GM12878 (cell line): ENCODE data around the gene EDN3. TPM values are rescaled to one million over a fixed set of nuclear protein-coding genes. Genes with fewer than 3 reads are reported as not detected.

Experiments used
- ATAC-seq: fragments of 200-7000 bp; cut with Tn5 transposase; 3 replicates; pipeline ENCODE4 v1.9.1; 2020; ENCODE audit warnings: mild to moderate bottlenecking, moderate library complexity
- BruUV-seq: library from RNA; stranded (reverse); fragments of 400-500 nt; replicated peaks from 2 replicates; lab custom pipeline; 2021; lab: Mats Ljungman, UMichigan
- CTCF ChIA-PET: fragments of 300-600 bp; sonication (Branson Sonifier 250); formaldehyde crosslinking; extraction: SDS; loops from one replicate; lab custom pipeline; 2021; ENCODE audit warnings: inconsistent platforms; lab: Yijun Ruan, JAX
- POLR2A ChIA-PET: fragments of 350-600 bp; formaldehyde crosslinking; extraction: SDS; loops from one replicate; lab custom pipeline; 2021; ENCODE audit warnings: inconsistent platforms; lab: Charles Lee
- RAD21 ChIA-PET: fragments of 300-600 bp; sonication (Branson Sonifier 250); formaldehyde crosslinking; loops from one replicate; lab custom pipeline; 2023; ENCODE audit warnings: antibody characterized with exemption; ENCODE audit not compliant: unreplicated experiment; lab: Charles Lee
- SMC1A ChIA-PET: fragments of 300-600 bp; sonication (Branson Sonifier 250); formaldehyde crosslinking; loops from one replicate; lab custom pipeline; 2023; ENCODE audit not compliant: unreplicated experiment, uncharacterized antibody; lab: Charles Lee
- DNase-seq: peaks from one replicate; pipeline ENCODE4 v3.0.0-alpha.2; 2011; ENCODE audit warnings: low read depth, low spot score
- FAIRE-seq: peaks from 3 replicates; lab custom pipeline; 2011; peaks lifted over from hg19 to GRCh38; lab: Jason Lieb, UNC
- H2AFZ ChIP-seq: 2 replicates; pipeline ENCODE4 v1.6.0; 2011; ENCODE audit warnings: low read depth, low read length, control low read depth; ENCODE audit not compliant: control insufficient read depth
- H3K27ac ChIP-seq: 2 replicates; pipeline ENCODE4 v1.5.1; 2011; ENCODE audit warnings: control low read depth; ENCODE audit not compliant: control insufficient read depth, insufficient read depth
- H3K27me3 ChIP-seq, 2 experiments: replicated peaks in 1 of 2; 2 replicates each; pipeline versions ENCODE4 v1.6.0 to v1.6.1; 2011; ENCODE audit warnings: low read length in 1 of 2; ENCODE audit not compliant: control insufficient read depth in 2 of 2, insufficient read depth in 2 of 2
- H3K36me3 ChIP-seq, 2 experiments: 2 replicates each; pipeline ENCODE4 v1.5.1; 2011; ENCODE audit warnings: low read length in 1 of 2; ENCODE audit not compliant: control insufficient read depth in 2 of 2, insufficient read depth in 2 of 2
- H3K4me1 ChIP-seq: 2 replicates; pipeline ENCODE4 v1.6.1; 2011; ENCODE audit warnings: mild to moderate bottlenecking, low read length, moderate library complexity, mixed read lengths; ENCODE audit not compliant: control insufficient read depth, insufficient read depth
- H3K4me2 ChIP-seq: 2 replicates; pipeline ENCODE4 v1.6.0; 2011; ENCODE audit warnings: control low read depth; ENCODE audit not compliant: control insufficient read depth, insufficient read depth
- H3K4me3 ChIP-seq: fragments of 200-600 bp; sonication (generic); 2 replicates; pipeline ENCODE4 v1.5.1; 2016
- H3K79me2 ChIP-seq: 2 replicates; pipeline ENCODE4 v1.6.0; 2011; ENCODE audit warnings: low read length; ENCODE audit not compliant: control insufficient read depth, insufficient read depth
- H3K9ac ChIP-seq: 2 replicates; pipeline ENCODE4 v1.8.0; 2011; ENCODE audit warnings: low read length, control low read depth, mixed read lengths; ENCODE audit not compliant: control insufficient read depth, insufficient read depth
- H3K9me3 ChIP-seq: replicated peaks from 3 replicates; pipeline ENCODE4 v1.5.1; 2011; ENCODE audit warnings: mild to moderate bottlenecking, low read length; ENCODE audit not compliant: control insufficient read depth, insufficient read depth
- H4K20me1 ChIP-seq: 2 replicates; pipeline ENCODE4 v1.6.0; 2011; ENCODE audit not compliant: control insufficient read depth, insufficient read depth
- BCL11A ChIP-seq: IDR thresholded peaks from 2 replicates; pipeline ENCODE4 v1.6.1; 2011; ENCODE audit warnings: low read depth, low read length
- HDAC6 ChIP-seq: fragments of 200-600 bp; sonication (generic); IDR thresholded peaks from one replicate; pipeline ENCODE4 v1.8.0; 2017; ENCODE audit warnings: antibody characterized with exemption; ENCODE audit not compliant: unreplicated experiment
- MXI1 ChIP-seq: fragments of 150-350 bp; IDR thresholded peaks from 2 replicates; pipeline ENCODE4 v1.6.1; 2011; ENCODE audit warnings: low read depth, mild to moderate bottlenecking, inconsistent platforms, low read length, improper control_type of control experiment
- NBN ChIP-seq: fragments of 450-650 bp; IDR thresholded peaks from 2 replicates; pipeline ENCODE4 v1.6.1; 2016
- PML ChIP-seq: IDR thresholded peaks from 2 replicates; pipeline ENCODE4 v1.6.1; 2012; ENCODE audit warnings: low read length, inconsistent platforms
- POLR2A ChIP-seq: IDR thresholded peaks from 2 replicates; pipeline ENCODE4 v1.6.1; 2011; ENCODE audit warnings: low read depth, mild to moderate bottlenecking, low read length
- POU2F2 ChIP-seq: IDR thresholded peaks from 3 replicates; pipeline ENCODE4 v1.6.1; 2011; ENCODE audit warnings: low read depth, mild to moderate bottlenecking, low read length, borderline replicate concordance
- RELA ChIP-seq: fragments of 450-650 bp; IDR thresholded peaks from 2 replicates; pipeline ENCODE4 v1.8.0; 2014; ENCODE audit warnings: borderline replicate concordance; ENCODE audit not compliant: partially characterized antibody
- YBX1 ChIP-seq: fragments of 450-650 bp; IDR thresholded peaks from 2 replicates; pipeline ENCODE4 v1.6.1; 2016; ENCODE audit warnings: antibody characterized with exemption
- ZSCAN29 ChIP-seq: fragments of 450-650 bp; IDR thresholded peaks from 2 replicates; pipeline ENCODE4 v1.6.1; 2017; ENCODE audit warnings: mild to moderate bottlenecking, moderate library complexity
- WGBS: methylation state at CpG from one replicate; pipeline ENCODE4 v1.1.6; 2016; ENCODE audit warnings: low lambda C conversion rate; ENCODE audit not compliant: insufficient replicate concordance, insufficient coverage; ENCODE audit errors: missing lambda C conversion rate; 5-methylcytosine and 5-hydroxymethylcytosine counted together
- in situ Hi-C: fragments of 300-500 bp; cut with MboI; formaldehyde crosslinking; loops from 9 replicates; pipeline ENCODE4 v1.14.3; 2018; ENCODE audit warnings: mixed read lengths
- intact Hi-C: fragments of 100-400 bp; cut with micrococcal nuclease; formaldehyde crosslinking; loops from one replicate; pipeline ENCODE4 v1.14.2; 2022; ENCODE audit not compliant: unreplicated experiment
- polyA plus RNA-seq, 11 experiments: library from polyadenylated mRNA; depleted of rRNA in 4 of 11; unstranded in 6 of 11; stranded (reverse) in 5 of 11; fragments of >200 nt; fragmentation: Nextera tagmentation in 4 of 11; fragmentation: Illumina TruSeq in 1 of 11; extraction: Ambion mirVana in 4 of 11; extraction: Trizol in 1 of 11; gene quantifications; 1 replicate in 1 of 11; 2 replicates in 10 of 11; pipeline versions ENCODE4 v1.2.1 to v1.2.3, GENCODE V29; 2011 to 2016; ENCODE audit warnings: inconsistent platforms in 2 of 11, missing spikeins in 2 of 11, low read depth in 1 of 11
- total RNA-seq, 4 experiments: library from RNA; depleted of rRNA in 3 of 4; stranded (reverse); fragments of >200 nt in 3 of 4; fragmentation: Illumina TruSeq in 1 of 4; extraction: Trizol in 1 of 4; gene quantifications; 2 replicates each; pipeline versions ENCODE4 v1.2.1 to v1.2.3, GENCODE V29; 2013 to 2021
- TF ChIP-seq, protein P1 (sequence below): fragments of 450-650 bp; IDR thresholded peaks from 2 replicates; pipeline ENCODE4 v1.6.1; 2016; ENCODE audit warnings: mild to moderate bottlenecking
- TF ChIP-seq, protein P2 (sequence below), 3 experiments: IDR thresholded peaks in 2 of 3; conservative IDR thresholded peaks in 1 of 3; 2 replicates each; pipeline ENCODE4 v1.5.1; 2011; ENCODE audit warnings: low read depth in 3 of 3, low read length in 3 of 3, mild to moderate bottlenecking in 3 of 3, control low read depth in 2 of 3, moderate library complexity in 2 of 3, inconsistent platforms in 1 of 3, mixed read lengths in 1 of 3; ENCODE audit not compliant: control insufficient read depth in 2 of 3, insufficient read depth in 1 of 3; ENCODE audit errors: extremely low read depth in 1 of 3

EDN3 gene
- total and polyA plus RNA-seq, 10 of the 15 experiments (the other 5 are each of a cell fraction or from before 2014, with no cell fraction given) = not detected

DNA sequence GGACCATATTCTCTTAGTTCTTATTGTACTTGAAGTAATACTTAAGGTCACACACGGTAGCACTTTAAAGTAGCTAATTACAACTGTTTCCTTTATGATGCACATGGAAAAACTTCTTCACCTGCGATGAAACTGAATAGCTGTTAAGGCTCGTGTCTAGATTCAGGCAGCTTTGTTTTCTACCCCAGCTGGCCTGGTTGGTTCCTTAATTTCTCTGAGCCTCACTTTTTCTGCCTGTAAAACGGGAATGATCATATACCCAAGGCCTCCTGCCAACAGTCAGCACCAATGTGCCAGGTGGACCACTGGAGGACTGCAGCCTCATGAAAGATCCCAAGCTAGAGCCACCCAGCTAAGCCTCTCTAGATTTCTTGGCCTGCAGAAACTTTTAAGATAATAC is 35.0 kb downstream of the EDN3 start:
- SMC1A ChIA-PET = no interaction called here
- ATAC-seq = no peak

More for the DNA sequence above, 35.0 kb downstream of the EDN3 start:
- no peaks in the 10 kb centered on the region for H3K36me3 ChIP-seq
- H3K79me2 ChIP-seq = no peaks in the 10 kb centered on the region
- in situ Hi-C loops = no loop called here
- H4K20me1 ChIP-seq = no peaks in the 10 kb centered on the region
- no peak overlapping the region for H3K4me3 ChIP-seq
- CTCF ChIA-PET = no interaction called here
- H3K27me3 ChIP-seq = peaks cover 5 to 10% of the 10 kb centered on the region in 2 experiments
- POLR2A ChIA-PET = no interaction called here
- no TSS peak for BruUV-seq
- DNase-seq (no peak), FAIRE-seq (no peak)
- intact Hi-C loops = no loop called here
- H3K9me3 ChIP-seq = no peaks in the 10 kb centered on the region
- no peaks in the 10 kb centered on the region for H3K4me1 ChIP-seq
- no peak overlapping the region for H2AFZ ChIP-seq
- no peak overlapping the region for H3K9ac ChIP-seq
- TF ChIP-seq HDAC6 (no peak), PML (no peak), MXI1 (no peak), ZSCAN29 (no peak), YBX1 (no peak), BCL11A (no peak), POLR2A (no peak), RELA (no peak), POU2F2 (no peak), NBN (no peak)
- TF ChIP-seq, protein P1, sequence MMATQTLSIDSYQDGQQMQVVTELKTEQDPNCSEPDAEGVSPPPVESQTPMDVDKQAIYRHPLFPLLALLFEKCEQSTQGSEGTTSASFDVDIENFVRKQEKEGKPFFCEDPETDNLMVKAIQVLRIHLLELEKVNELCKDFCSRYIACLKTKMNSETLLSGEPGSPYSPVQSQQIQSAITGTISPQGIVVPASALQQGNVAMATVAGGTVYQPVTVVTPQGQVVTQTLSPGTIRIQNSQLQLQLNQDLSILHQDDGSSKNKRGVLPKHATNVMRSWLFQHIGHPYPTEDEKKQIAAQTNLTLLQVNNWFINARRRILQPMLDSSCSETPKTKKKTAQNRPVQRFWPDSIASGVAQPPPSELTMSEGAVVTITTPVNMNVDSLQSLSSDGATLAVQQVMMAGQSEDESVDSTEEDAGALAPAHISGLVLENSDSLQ = no peak
- TF ChIP-seq, protein P2, sequence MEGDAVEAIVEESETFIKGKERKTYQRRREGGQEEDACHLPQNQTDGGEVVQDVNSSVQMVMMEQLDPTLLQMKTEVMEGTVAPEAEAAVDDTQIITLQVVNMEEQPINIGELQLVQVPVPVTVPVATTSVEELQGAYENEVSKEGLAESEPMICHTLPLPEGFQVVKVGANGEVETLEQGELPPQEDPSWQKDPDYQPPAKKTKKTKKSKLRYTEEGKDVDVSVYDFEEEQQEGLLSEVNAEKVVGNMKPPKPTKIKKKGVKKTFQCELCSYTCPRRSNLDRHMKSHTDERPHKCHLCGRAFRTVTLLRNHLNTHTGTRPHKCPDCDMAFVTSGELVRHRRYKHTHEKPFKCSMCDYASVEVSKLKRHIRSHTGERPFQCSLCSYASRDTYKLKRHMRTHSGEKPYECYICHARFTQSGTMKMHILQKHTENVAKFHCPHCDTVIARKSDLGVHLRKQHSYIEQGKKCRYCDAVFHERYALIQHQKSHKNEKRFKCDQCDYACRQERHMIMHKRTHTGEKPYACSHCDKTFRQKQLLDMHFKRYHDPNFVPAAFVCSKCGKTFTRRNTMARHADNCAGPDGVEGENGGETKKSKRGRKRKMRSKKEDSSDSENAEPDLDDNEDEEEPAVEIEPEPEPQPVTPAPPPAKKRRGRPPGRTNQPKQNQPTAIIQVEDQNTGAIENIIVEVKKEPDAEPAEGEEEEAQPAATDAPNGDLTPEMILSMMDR (IDR thresholded peaks at IDR 0.05 in 2 of 3, conservative IDR thresholded peaks at IDR 0.05 in 1 of 3; ENCODE audit: control insufficient read depth in 2 of 3, extremely low read depth in 1 of 3, insufficient read depth in 1 of 3, low read depth in 3 of 3, low read length in 3 of 3) = no peak
- WGBS = 0% methylated on average over 4 of the region's 4 CpGs
- RAD21 ChIA-PET = no interaction called here
- H3K27ac ChIP-seq = no peak overlapping the region
- H3K4me2 ChIP-seq = no peak overlapping the region
